H1 (cell line): Measurements from ENCODE around the gene RAB31. TPM values are rescaled to one million over a fixed set of nuclear protein-coding genes. Genes with fewer than 3 reads are reported as not detected.

Experiments
- SIRT6 ChIP-seq: IDR thresholded peaks from one replicate; pipeline ENCODE4 v1.7.1; 2012; ENCODE audit warnings: low read length, inconsistent platforms
- polyA plus RNA-seq, 7 experiments: library from polyadenylated mRNA; depleted of rRNA in 3 of 7; stranded (reverse) in 5 of 7; unstranded in 2 of 7; fragments of >200 nt in 5 of 7; fragments of 200-250 nt in 2 of 7; gene quantifications; 1 replicate in 5 of 7; 2 replicates in 1 of 7; 4 replicates in 1 of 7; pipeline versions ENCODE4 v1.2.1 to v1.2.3, GENCODE V29; 2011 to 2013; ENCODE audit warnings: missing spikeins in 2 of 7, mixed read lengths in 2 of 7
- total RNA-seq: library from RNA; stranded (reverse); fragmentation: NEBNext Ultra II Directional; extraction: Animal tissue kit (Norgen Biotek cat#: 25700); gene quantifications from 2 replicates; pipeline ENCODE4 v1.2.1, GENCODE V29; 2021
- TF ChIP-seq, protein P1 (sequence below): IDR thresholded peaks from 2 replicates; pipeline ENCODE4 v1.6.1; 2012; ENCODE audit warnings: low read length, inconsistent platforms

Gene RAB31
- total and polyA plus RNA-seq, 2 of the 8 experiments (the other 6 are each of a cell fraction or from before 2014, with no cell fraction given): 15.2 to 40.9 TPM

DNA sequence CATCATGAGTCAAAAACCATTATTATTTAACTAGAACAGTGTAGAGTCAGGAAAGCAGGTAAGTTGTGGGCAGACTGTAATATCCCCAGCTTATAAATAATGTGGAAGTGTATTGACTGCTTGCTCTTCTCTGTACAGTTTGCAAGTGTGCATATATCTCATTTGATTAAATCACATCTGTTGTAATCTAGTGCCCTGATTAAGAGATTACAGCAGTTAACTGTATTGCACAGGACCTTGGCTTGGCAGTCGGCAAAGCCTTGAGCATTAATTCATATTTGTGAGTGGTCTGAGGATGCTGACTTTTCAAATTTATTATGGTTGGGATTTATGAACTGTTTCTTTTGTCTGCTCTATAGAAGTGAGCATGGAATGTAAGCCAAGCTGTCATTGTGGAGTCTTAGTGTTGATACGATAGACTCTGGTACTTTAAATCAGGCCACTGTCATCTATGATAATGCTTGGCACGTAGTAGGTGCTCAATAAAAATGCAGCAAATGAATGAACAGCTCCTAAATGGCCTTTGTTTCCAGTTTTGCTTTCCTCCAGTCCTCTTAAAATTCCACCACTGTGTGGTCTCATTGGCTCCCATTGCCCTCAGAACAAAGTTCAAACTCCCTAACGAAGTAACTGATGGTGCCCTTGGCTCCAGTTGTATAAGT is 48.3 kb downstream of the RAB31 start (continued):
- TF ChIP-seq, protein P1, sequence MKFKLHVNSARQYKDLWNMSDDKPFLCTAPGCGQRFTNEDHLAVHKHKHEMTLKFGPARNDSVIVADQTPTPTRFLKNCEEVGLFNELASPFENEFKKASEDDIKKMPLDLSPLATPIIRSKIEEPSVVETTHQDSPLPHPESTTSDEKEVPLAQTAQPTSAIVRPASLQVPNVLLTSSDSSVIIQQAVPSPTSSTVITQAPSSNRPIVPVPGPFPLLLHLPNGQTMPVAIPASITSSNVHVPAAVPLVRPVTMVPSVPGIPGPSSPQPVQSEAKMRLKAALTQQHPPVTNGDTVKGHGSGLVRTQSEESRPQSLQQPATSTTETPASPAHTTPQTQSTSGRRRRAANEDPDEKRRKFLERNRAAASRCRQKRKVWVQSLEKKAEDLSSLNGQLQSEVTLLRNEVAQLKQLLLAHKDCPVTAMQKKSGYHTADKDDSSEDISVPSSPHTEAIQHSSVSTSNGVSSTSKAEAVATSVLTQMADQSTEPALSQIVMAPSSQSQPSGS: no peak
- TF ChIP-seq SIRT6: no peak
